Uterus (tissue), 2 donors: ENCODE data around the gene KBTBD6.
"Not testable (repeated sequence)": the region's sequence is repeated elsewhere in the genome, so short reads cannot be mapped to it uniquely, and the experiment has no call there.

Experiments used
- POLR2A ChIP-seq, 2 donors: fragments of 450-650 bp; IDR thresholded peaks; one replicate each; pipeline ENCODE4 v1.6.1; 2016; ENCODE audit warnings: antibody characterized with exemption in 2 of 2, mild to moderate bottlenecking in 1 of 2, moderate library complexity in 1 of 2
- TF ChIP-seq, protein P1 (sequence below), 4 experiments: fragments of 200-600 bp in 2 of 4; fragments of 450-650 bp in 2 of 4; sonication (generic) in 2 of 4; IDR thresholded peaks; one replicate each; pipeline ENCODE4 v1.5.1; 2016 to 2019; ENCODE audit warnings: antibody characterized with exemption in 4 of 4, mild to moderate bottlenecking in 2 of 4, moderate library complexity in 1 of 4

DNA sequence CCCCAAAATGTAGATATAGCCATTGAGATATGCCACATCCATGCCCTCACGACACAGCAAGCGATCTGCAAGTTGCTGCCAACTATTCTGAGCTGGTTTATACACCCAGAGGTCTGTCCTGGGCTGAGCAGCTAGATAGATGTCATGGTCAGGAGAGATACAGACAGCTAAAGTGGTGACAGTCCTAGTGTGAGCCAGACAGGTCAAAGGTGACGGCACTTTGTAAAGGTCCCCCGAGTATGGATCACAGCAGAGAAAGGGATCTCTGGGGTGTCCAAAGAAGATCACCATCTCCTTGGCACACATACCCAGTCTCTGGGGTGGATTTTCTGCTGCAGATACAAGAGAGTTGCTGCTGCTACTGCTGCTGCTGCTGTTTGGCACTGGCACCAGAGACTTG, 1.4 kb downstream of the KBTBD6 start:
- TF ChIP-seq, protein P1, sequence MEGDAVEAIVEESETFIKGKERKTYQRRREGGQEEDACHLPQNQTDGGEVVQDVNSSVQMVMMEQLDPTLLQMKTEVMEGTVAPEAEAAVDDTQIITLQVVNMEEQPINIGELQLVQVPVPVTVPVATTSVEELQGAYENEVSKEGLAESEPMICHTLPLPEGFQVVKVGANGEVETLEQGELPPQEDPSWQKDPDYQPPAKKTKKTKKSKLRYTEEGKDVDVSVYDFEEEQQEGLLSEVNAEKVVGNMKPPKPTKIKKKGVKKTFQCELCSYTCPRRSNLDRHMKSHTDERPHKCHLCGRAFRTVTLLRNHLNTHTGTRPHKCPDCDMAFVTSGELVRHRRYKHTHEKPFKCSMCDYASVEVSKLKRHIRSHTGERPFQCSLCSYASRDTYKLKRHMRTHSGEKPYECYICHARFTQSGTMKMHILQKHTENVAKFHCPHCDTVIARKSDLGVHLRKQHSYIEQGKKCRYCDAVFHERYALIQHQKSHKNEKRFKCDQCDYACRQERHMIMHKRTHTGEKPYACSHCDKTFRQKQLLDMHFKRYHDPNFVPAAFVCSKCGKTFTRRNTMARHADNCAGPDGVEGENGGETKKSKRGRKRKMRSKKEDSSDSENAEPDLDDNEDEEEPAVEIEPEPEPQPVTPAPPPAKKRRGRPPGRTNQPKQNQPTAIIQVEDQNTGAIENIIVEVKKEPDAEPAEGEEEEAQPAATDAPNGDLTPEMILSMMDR (IDR thresholded peaks at IDR 0.05) = not testable (repeated sequence)
- not testable (repeated sequence) for TF ChIP-seq POLR2A (IDR thresholded peaks at IDR 0.05)
